IMR-90 (cell line): ENCODE results near the gene SPEM1. TPM values are rescaled to one million over a fixed set of nuclear protein-coding genes. Genes with fewer than 3 reads are reported as not detected.
"Not testable (repeated sequence)": the region's sequence is repeated elsewhere in the genome, so short reads cannot be mapped to it uniquely, and the experiment has no call there.

Experiments used
- ATAC-seq: fragments of 200-7000 bp; cut with Tn5 transposase; 2 replicates; pipeline ENCODE4 v1.9.1; 2020; ENCODE audit warnings: low read depth, mild to moderate bottlenecking, moderate library complexity
- BruUV-seq: library from RNA; stranded (reverse); fragments of 400-500 nt; replicated peaks from 2 replicates; lab custom pipeline; 2021; lab: Mats Ljungman, UMichigan
- CTCF ChIA-PET: fragments of 300-600 bp; formaldehyde crosslinking; extraction: SDS; loops from one replicate; lab custom pipeline; 2021; ENCODE audit warnings: antibody characterized with exemption; lab: Yijun Ruan, JAX
- POLR2A ChIA-PET: fragments of 300-600 bp; sonication (Branson Sonifier 250); formaldehyde crosslinking; loops from one replicate; lab custom pipeline; 2022; ENCODE audit warnings: antibody characterized with exemption; ENCODE audit not compliant: unreplicated experiment; lab: Charles Lee
- DNase-seq: peaks from one replicate; pipeline ENCODE4 v3.0.0; 2013
- H2AFZ ChIP-seq: replicated peaks from 2 replicates; pipeline ENCODE3; 2013; ENCODE audit warnings: low read length, mild to moderate bottlenecking; ENCODE audit not compliant: poor library complexity
- H2AK5ac ChIP-seq: 2 replicates; pipeline ENCODE4 v1.6.1; 2013; ENCODE audit warnings: low read depth, low read length, inconsistent platforms
- H2AK9ac ChIP-seq: replicated peaks from 2 replicates; pipeline ENCODE3; 2013; ENCODE audit warnings: mild to moderate bottlenecking, low read depth, low read length, moderate library complexity; ENCODE audit not compliant: poor library complexity
- H2BK120ac ChIP-seq: 2 replicates; pipeline ENCODE4 v1.6.1; 2013; ENCODE audit warnings: low read depth, low read length, inconsistent platforms
- H2BK15ac ChIP-seq: 3 replicates; pipeline ENCODE4 v1.6.1; 2013; ENCODE audit warnings: low read depth, low read length, inconsistent platforms
- H2BK20ac ChIP-seq: 2 replicates; pipeline ENCODE4 v1.6.1; 2013; ENCODE audit warnings: low read depth, mild to moderate bottlenecking, inconsistent platforms, low read length, moderate library complexity
- H2BK5ac ChIP-seq: 2 replicates; pipeline ENCODE4 v1.6.1; 2013; ENCODE audit warnings: mild to moderate bottlenecking, low read depth, low read length, inconsistent platforms; ENCODE audit not compliant: poor library complexity, severe bottlenecking
- H3K14ac ChIP-seq: replicated peaks from 2 replicates; pipeline ENCODE4 v1.6.1; 2013; ENCODE audit warnings: low read depth, low read length, inconsistent platforms
- H3K18ac ChIP-seq: 2 replicates; pipeline ENCODE4 v1.6.1; 2013; ENCODE audit warnings: low read depth, low read length, control low read depth
- H3K23ac ChIP-seq: 2 replicates; pipeline ENCODE4 v1.6.1; 2013; ENCODE audit warnings: low read depth, low read length, inconsistent platforms
- H3K27ac ChIP-seq: 2 replicates; pipeline ENCODE4 v1.5.1; 2013; ENCODE audit warnings: mild to moderate bottlenecking, control low read depth, low read length; ENCODE audit not compliant: insufficient read depth
- H3K27me3 ChIP-seq: 2 replicates; pipeline ENCODE4 v1.6.1; 2013; ENCODE audit warnings: low read length; ENCODE audit not compliant: control insufficient read depth, insufficient read depth
- H3K36me3 ChIP-seq: 2 replicates; pipeline ENCODE4 v1.6.1; 2013; ENCODE audit warnings: low read length, mixed read lengths; ENCODE audit not compliant: control insufficient read depth, insufficient read depth
- H3K4ac ChIP-seq: 2 replicates; pipeline ENCODE4 v1.6.1; 2013; ENCODE audit warnings: low read depth, low read length, inconsistent platforms
- H3K4me1 ChIP-seq: 2 replicates; pipeline ENCODE4 v1.6.1; 2013; ENCODE audit warnings: low read length, mixed read lengths; ENCODE audit not compliant: control insufficient read depth, insufficient read depth
- H3K4me2 ChIP-seq: 2 replicates; pipeline ENCODE4 v1.6.1; 2013; ENCODE audit warnings: low read depth, mild to moderate bottlenecking, control low read depth, low read length, moderate library complexity
- H3K4me3 ChIP-seq: 2 replicates; pipeline ENCODE4 v1.5.1; 2013; ENCODE audit warnings: low read depth, mild to moderate bottlenecking, control low read depth, low read length, moderate library complexity; ENCODE audit not compliant: insufficient read depth
- H3K56ac ChIP-seq: 2 replicates; pipeline ENCODE4 v1.6.1; 2013; ENCODE audit warnings: low read length, inconsistent platforms; ENCODE audit not compliant: insufficient read depth; ENCODE audit errors: extremely low read depth
- H3K79me1 ChIP-seq, 2 experiments: 2 replicates each; pipeline ENCODE4 v1.6.1; 2013; ENCODE audit warnings: low read length in 2 of 2, inconsistent platforms in 1 of 2, low read depth in 1 of 2
- H3K9ac ChIP-seq: 2 replicates; pipeline ENCODE4 v1.6.1; 2013; ENCODE audit warnings: low read depth, low read length, control low read depth
- H3K9me1 ChIP-seq: 2 replicates; pipeline ENCODE4 v1.6.1; 2013; ENCODE audit warnings: low read length, inconsistent platforms; ENCODE audit not compliant: insufficient read depth
- H3K9me3 ChIP-seq: 2 replicates; pipeline ENCODE4 v1.6.1; 2013; ENCODE audit warnings: low read length; ENCODE audit not compliant: control insufficient read depth, insufficient read depth
- H4K20me1 ChIP-seq: 2 replicates; pipeline ENCODE4 v1.6.1; 2013; ENCODE audit warnings: low read length, inconsistent platforms; ENCODE audit not compliant: insufficient read depth
- H4K5ac ChIP-seq: 2 replicates; pipeline ENCODE4 v1.6.1; 2013; ENCODE audit warnings: mild to moderate bottlenecking, low read depth, low read length, control low read depth
- H4K8ac ChIP-seq, 2 experiments: 2 replicates each; pipeline ENCODE4 v1.6.1; 2013; ENCODE audit warnings: low read depth in 2 of 2, low read length in 2 of 2, control low read depth in 1 of 2, inconsistent platforms in 1 of 2
- H4K91ac ChIP-seq: 2 replicates; pipeline ENCODE4 v1.6.1; 2013; ENCODE audit warnings: low read depth, low read length, inconsistent platforms; ENCODE audit not compliant: insufficient read depth
- WGBS, 2 experiments: methylation state at CpG; one replicate each; pipeline versions ENCODE4 v1.1.5 to v1.1.7; 2013; ENCODE audit warnings: missing lambda C conversion rate in 2 of 2; ENCODE audit not compliant: insufficient read length in 1 of 2; ENCODE audit errors: extremely low coverage in 2 of 2; 5-methylcytosine and 5-hydroxymethylcytosine counted together
- dilution Hi-C: fragments of 300-500 bp; cut with HindIII; formaldehyde crosslinking; loops from one replicate; pipeline ENCODE4 v1.14.3; 2018; ENCODE audit warnings: low sequenced_read_pairs; ENCODE audit not compliant: unreplicated experiment
- in situ Hi-C: fragments of 300-500 bp; cut with MboI; formaldehyde crosslinking; loops from 3 replicates; pipeline ENCODE4 v1.14.3; 2019; ENCODE audit warnings: low sequenced_read_pairs, inconsistent platforms, mixed read lengths
- intact Hi-C: fragments of 100-400 bp; cut with micrococcal nuclease; formaldehyde crosslinking; loops from 2 replicates; pipeline ENCODE4 v1.10.0; 2022
- polyA plus RNA-seq, 3 experiments: library from polyadenylated mRNA; depleted of rRNA; stranded (reverse); fragments of >200 nt; gene quantifications; 2 replicates each; pipeline ENCODE4 v1.2.3, GENCODE V29; 2012; ENCODE audit warnings: low replicate concordance in 1 of 3
- total RNA-seq: library from RNA; depleted of rRNA; stranded (reverse); fragments of >200 nt; gene quantifications from 2 replicates; pipeline ENCODE4 v1.2.3, GENCODE V29; 2012; rRNA removed

Gene SPEM1
- total and polyA plus RNA-seq, 2 of the 4 experiments (the other 2 are of a cell fraction) = not detected

DNA sequence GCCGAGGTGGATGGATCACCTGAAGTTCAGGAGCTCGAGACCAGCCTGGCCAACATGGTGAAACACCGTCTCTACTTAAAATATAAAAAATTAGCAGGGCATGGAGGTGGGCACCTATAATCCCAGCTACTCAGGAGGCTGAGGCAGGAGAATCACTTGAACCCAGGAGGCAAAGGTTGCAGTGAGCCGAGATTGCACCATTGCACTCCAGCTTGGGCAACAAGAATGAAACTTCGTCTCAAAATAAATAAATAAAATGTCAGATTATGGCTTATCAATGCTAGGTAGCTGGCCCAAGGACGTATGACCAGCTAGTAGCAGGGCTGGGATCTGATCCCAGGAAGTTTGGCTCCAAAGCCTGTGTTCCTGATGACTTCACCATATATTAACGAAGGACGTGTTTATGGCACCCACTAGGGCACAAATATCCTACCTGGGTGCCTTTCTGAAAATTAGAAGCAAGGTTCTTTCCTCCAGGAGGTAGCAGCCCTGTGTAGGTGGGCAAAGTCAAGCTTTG is 50.4 kb downstream of the SPEM1 start:
- H3K9me3 ChIP-seq, H3K23ac ChIP-seq, in situ Hi-C loops, H2AFZ ChIP-seq, H3K18ac ChIP-seq, H3K14ac ChIP-seq, dilution Hi-C loops, POLR2A ChIA-PET, ATAC-seq, H3K4me3 ChIP-seq, BruUV-seq, DNase-seq, H4K5ac ChIP-seq, H3K4me2 ChIP-seq, H2BK5ac ChIP-seq, H3K27me3 ChIP-seq, H3K4ac ChIP-seq, H3K27ac ChIP-seq, H2BK120ac ChIP-seq, H3K56ac ChIP-seq, intact Hi-C loops, H3K9ac ChIP-seq, H2AK9ac ChIP-seq, H2BK15ac ChIP-seq, H2BK20ac ChIP-seq, H4K8ac ChIP-seq, H4K91ac ChIP-seq, H2AK5ac ChIP-seq: not testable (repeated sequence)
- Histone ChIP-seq H3K36me3 (peaks cover 19% of the 10 kb centered on the region), H4K20me1 (peaks cover 90% of the 10 kb centered on the region), H3K79me1 (peaks cover 9 to 80% of the 10 kb centered on the region in 2 experiments), H3K4me1 (peaks cover 12% of the 10 kb centered on the region; the same call in 1 of the 2 replicates), H3K9me1 (peaks cover 33% of the 10 kb centered on the region)
- CTCF ChIA-PET = interaction anchor here (0.7 kb wide), 1 partner anchor 153 kb away, joined by 3 read pairs; no protein-coding TSS in a partner anchor
- WGBS, 2 experiments = 80% methylated on average over 2 of the region's 8 CpGs; no CpG with 5 or more reads in 1 of the 2 experiments

Other genes starting within 250 kb of the SPEM1 start
Only the 30 nearest of the 39 such genes appear.
- 70.8 and 77.8 TPM in 2 replicates for gene GABARAP, start 177.9 kb upstream of the SPEM1 start, total RNA-seq
- gene GABARAP, start 177.9 kb upstream of the SPEM1 start, polyA plus RNA-seq (2012; rRNA removed) = 702 and 780 TPM in 2 replicates
- 18.3 and 23.8 TPM in 2 replicates for gene CTDNEP1, start 168.6 kb upstream of the SPEM1 start, total RNA-seq
- 132 TPM in 2 replicates for gene CTDNEP1, start 168.6 kb upstream of the SPEM1 start, polyA plus RNA-seq (2012; rRNA removed)
- gene ELP5, start 168.1 kb upstream of the SPEM1 start, total RNA-seq = 46.6 and 48.0 TPM in 2 replicates
- gene ELP5, start 168.1 kb upstream of the SPEM1 start, polyA plus RNA-seq (2012; rRNA removed) = 38.6 and 39.3 TPM in 2 replicates
- 0.56 and 1.4 TPM in 2 replicates for gene CLDN7, start 157.8 kb upstream of the SPEM1 start, total RNA-seq
- gene CLDN7, start 157.8 kb upstream of the SPEM1 start, polyA plus RNA-seq (2012; rRNA removed) = 1.4 and 2.8 TPM in 2 replicates
- under 0.01 TPM in 1 of 2 replicates, not detected in the other for gene SLC2A4, start 138.6 kb upstream of the SPEM1 start, total RNA-seq
- 0.07 TPM in 2 replicates for gene SLC2A4, start 138.6 kb upstream of the SPEM1 start, polyA plus RNA-seq (2012; rRNA removed)
- gene YBX2, start 125.7 kb upstream of the SPEM1 start, total RNA-seq = not detected in 2 replicates
- 0.17 TPM in 1 of 2 replicates, not detected in the other for gene YBX2, start 125.7 kb upstream of the SPEM1 start, polyA plus RNA-seq (2012; rRNA removed)
- 718 and 883 TPM in 2 replicates for gene EIF5A, start 112.7 kb upstream of the SPEM1 start, total RNA-seq
- gene EIF5A, start 112.7 kb upstream of the SPEM1 start, polyA plus RNA-seq (2012; rRNA removed) = 660 and 782 TPM in 2 replicates
- 36.2 and 37.5 TPM in 2 replicates for gene GPS2, start 105.0 kb upstream of the SPEM1 start, total RNA-seq
- 47.5 and 50.9 TPM in 2 replicates for gene GPS2, start 105.0 kb upstream of the SPEM1 start, polyA plus RNA-seq (2012; rRNA removed)
- gene NEURL4, start 91.0 kb upstream of the SPEM1 start, total RNA-seq = 8.4 and 9.2 TPM in 2 replicates
- 23.3 and 26.3 TPM in 2 replicates for gene NEURL4, start 91.0 kb upstream of the SPEM1 start, polyA plus RNA-seq (2012; rRNA removed)
- gene ACAP1, start 83.8 kb upstream of the SPEM1 start, total RNA-seq = under 0.01 and 0.83 TPM in 2 replicates
- gene ACAP1, start 83.8 kb upstream of the SPEM1 start, polyA plus RNA-seq (2012; rRNA removed) = 2.1 and 2.3 TPM in 2 replicates
- 10.6 and 10.8 TPM in 2 replicates for gene KCTD11, start 68.2 kb upstream of the SPEM1 start, total RNA-seq
- gene KCTD11, start 68.2 kb upstream of the SPEM1 start, polyA plus RNA-seq (2012; rRNA removed) = 14.4 and 16.4 TPM in 2 replicates
- not detected in 2 replicates for gene TMEM95, start 65.2 kb upstream of the SPEM1 start, total RNA-seq
- gene TMEM95, start 65.2 kb upstream of the SPEM1 start, polyA plus RNA-seq (2012; rRNA removed) = not detected in 2 replicates
- under 0.01 and 0.54 TPM in 2 replicates for gene TNK1, start 39.2 kb upstream of the SPEM1 start, total RNA-seq
- gene TNK1, start 39.2 kb upstream of the SPEM1 start, polyA plus RNA-seq (2012; rRNA removed) = 0.44 and 0.55 TPM in 2 replicates
- 6.1 and 6.4 TPM in 2 replicates for gene PLSCR3, start 25.8 kb upstream of the SPEM1 start, total RNA-seq
- 116 and 131 TPM in 2 replicates for gene PLSCR3, start 25.8 kb upstream of the SPEM1 start, polyA plus RNA-seq (2012; rRNA removed)
- 35.3 and 38.4 TPM in 2 replicates for gene TMEM256, start 16.2 kb upstream of the SPEM1 start, total RNA-seq
- 174 and 252 TPM in 2 replicates for gene TMEM256, start 16.2 kb upstream of the SPEM1 start, polyA plus RNA-seq (2012; rRNA removed)
- 1.7 and 1.8 TPM in 2 replicates for gene NLGN2, start 12.5 kb upstream of the SPEM1 start, total RNA-seq
- gene NLGN2, start 12.5 kb upstream of the SPEM1 start, polyA plus RNA-seq (2012; rRNA removed) = 36.7 and 38.1 TPM in 2 replicates
- not detected in 2 replicates for gene SPEM2, start 5.3 kb downstream of the SPEM1 start, total RNA-seq
- gene SPEM2, start 5.3 kb downstream of the SPEM1 start, polyA plus RNA-seq (2012; rRNA removed) = not detected in 2 replicates
- gene SPEM3, start 8.5 kb downstream of the SPEM1 start, total RNA-seq = not detected in 2 replicates
- not detected in 2 replicates for gene SPEM3, start 8.5 kb downstream of the SPEM1 start, polyA plus RNA-seq (2012; rRNA removed)
- 1.1 and 1.4 TPM in 2 replicates for gene TMEM102, start 15.1 kb downstream of the SPEM1 start, total RNA-seq
- gene TMEM102, start 15.1 kb downstream of the SPEM1 start, polyA plus RNA-seq (2012; rRNA removed) = 2.2 and 2.3 TPM in 2 replicates
- gene FGF11, start 19.2 kb downstream of the SPEM1 start, total RNA-seq = 0.18 and 0.28 TPM in 2 replicates
- gene FGF11, start 19.2 kb downstream of the SPEM1 start, polyA plus RNA-seq (2012; rRNA removed) = 0.99 and 1.1 TPM in 2 replicates
- 4.2 and 4.3 TPM in 2 replicates for gene CHRNB1, start 24.7 kb downstream of the SPEM1 start, total RNA-seq
- gene CHRNB1, start 24.7 kb downstream of the SPEM1 start, polyA plus RNA-seq (2012; rRNA removed) = 6.0 and 6.4 TPM in 2 replicates
- gene ZBTB4, start 59.3 kb downstream of the SPEM1 start, total RNA-seq = 6.3 and 8.3 TPM in 2 replicates
- gene ZBTB4, start 59.3 kb downstream of the SPEM1 start, polyA plus RNA-seq (2012; rRNA removed) = 20.1 and 20.3 TPM in 2 replicates
- not detected in 2 replicates for gene SLC35G6, start 61.1 kb downstream of the SPEM1 start, total RNA-seq
- gene SLC35G6, start 61.1 kb downstream of the SPEM1 start, polyA plus RNA-seq (2012; rRNA removed) = not detected in 2 replicates
- gene POLR2A, start 64.0 kb downstream of the SPEM1 start, total RNA-seq = 56.4 and 56.6 TPM in 2 replicates
- gene POLR2A, start 64.0 kb downstream of the SPEM1 start, polyA plus RNA-seq (2012; rRNA removed) = 38.4 and 54.0 TPM in 2 replicates
- gene TNFSF12, start 128.7 kb downstream of the SPEM1 start, total RNA-seq = 2.7 and 3.6 TPM in 2 replicates
- gene TNFSF12, start 128.7 kb downstream of the SPEM1 start, polyA plus RNA-seq (2012; rRNA removed) = 22.0 and 23.1 TPM in 2 replicates
- 0.56 TPM in 1 of 2 replicates, not detected in the other for gene TNFSF13, start 138.4 kb downstream of the SPEM1 start, total RNA-seq
- 0.98 and 1.3 TPM in 2 replicates for gene TNFSF13, start 138.4 kb downstream of the SPEM1 start, polyA plus RNA-seq (2012; rRNA removed)
- gene SENP3, start 141.6 kb downstream of the SPEM1 start, total RNA-seq = 72.8 and 120 TPM in 2 replicates
- gene SENP3, start 141.6 kb downstream of the SPEM1 start, polyA plus RNA-seq (2012; rRNA removed) = 74.7 and 82.4 TPM in 2 replicates
- 16.0 and 23.3 TPM in 2 replicates for gene CD68, start 159.3 kb downstream of the SPEM1 start, total RNA-seq
- 43.1 and 55.0 TPM in 2 replicates for gene CD68, start 159.3 kb downstream of the SPEM1 start, polyA plus RNA-seq (2012; rRNA removed)
- gene MPDU1, start 163.5 kb downstream of the SPEM1 start, total RNA-seq = 142 and 149 TPM in 2 replicates
- gene MPDU1, start 163.5 kb downstream of the SPEM1 start, polyA plus RNA-seq (2012; rRNA removed) = 135 and 152 TPM in 2 replicates
- 0.18 and 0.28 TPM in 2 replicates for gene SOX15, start 169.8 kb downstream of the SPEM1 start, total RNA-seq
- gene SOX15, start 169.8 kb downstream of the SPEM1 start, polyA plus RNA-seq (2012; rRNA removed) = 0.62 and 1.0 TPM in 2 replicates